C4-2B (cell line): ENCODE results near the gene UNC93B1.
"Not testable (repeated sequence)": the region's sequence is repeated elsewhere in the genome, so short reads cannot be mapped to it uniquely, and the experiment has no call there.

Experiments used
- H3K27ac ChIP-seq: fragments of 450-650 bp; 2 replicates; pipeline ENCODE4 v1.5.1; 2017
- ZFX ChIP-seq: fragments of 450-650 bp; IDR thresholded peaks from 2 replicates; pipeline ENCODE4 v1.6.1; 2017
- TF ChIP-seq, protein P1 (sequence below): fragments of 450-650 bp; conservative IDR thresholded peaks from 2 replicates; pipeline ENCODE4 v1.5.1; 2017; ENCODE audit warnings: mild to moderate bottlenecking

UNC93B1 gene

DNA sequence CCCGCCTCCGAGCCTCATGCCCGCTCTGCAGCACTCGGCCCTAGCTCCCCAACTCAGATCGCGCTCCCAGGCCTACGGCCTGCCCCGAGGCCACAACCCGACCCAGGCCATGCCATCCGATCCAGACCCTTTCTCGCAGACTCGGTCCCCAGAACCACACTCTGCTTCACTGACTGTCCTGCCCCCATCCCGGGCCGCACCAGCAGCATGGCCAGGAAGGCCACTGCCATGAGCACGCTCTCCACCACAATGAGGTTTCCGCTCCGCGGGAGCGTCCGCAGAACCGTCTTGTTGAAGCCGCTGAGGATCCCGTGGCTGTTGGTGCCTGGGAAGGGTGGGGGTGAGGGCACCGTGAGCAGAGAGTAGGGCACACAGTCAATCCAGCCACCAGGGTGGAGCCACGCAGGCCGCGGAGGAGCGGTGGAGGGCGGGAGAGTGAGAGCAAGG, 6.4 kb downstream of the UNC93B1 start:
- TF ChIP-seq ZFX: no peak
- TF ChIP-seq, protein P1, sequence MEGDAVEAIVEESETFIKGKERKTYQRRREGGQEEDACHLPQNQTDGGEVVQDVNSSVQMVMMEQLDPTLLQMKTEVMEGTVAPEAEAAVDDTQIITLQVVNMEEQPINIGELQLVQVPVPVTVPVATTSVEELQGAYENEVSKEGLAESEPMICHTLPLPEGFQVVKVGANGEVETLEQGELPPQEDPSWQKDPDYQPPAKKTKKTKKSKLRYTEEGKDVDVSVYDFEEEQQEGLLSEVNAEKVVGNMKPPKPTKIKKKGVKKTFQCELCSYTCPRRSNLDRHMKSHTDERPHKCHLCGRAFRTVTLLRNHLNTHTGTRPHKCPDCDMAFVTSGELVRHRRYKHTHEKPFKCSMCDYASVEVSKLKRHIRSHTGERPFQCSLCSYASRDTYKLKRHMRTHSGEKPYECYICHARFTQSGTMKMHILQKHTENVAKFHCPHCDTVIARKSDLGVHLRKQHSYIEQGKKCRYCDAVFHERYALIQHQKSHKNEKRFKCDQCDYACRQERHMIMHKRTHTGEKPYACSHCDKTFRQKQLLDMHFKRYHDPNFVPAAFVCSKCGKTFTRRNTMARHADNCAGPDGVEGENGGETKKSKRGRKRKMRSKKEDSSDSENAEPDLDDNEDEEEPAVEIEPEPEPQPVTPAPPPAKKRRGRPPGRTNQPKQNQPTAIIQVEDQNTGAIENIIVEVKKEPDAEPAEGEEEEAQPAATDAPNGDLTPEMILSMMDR: no peak

DNA sequence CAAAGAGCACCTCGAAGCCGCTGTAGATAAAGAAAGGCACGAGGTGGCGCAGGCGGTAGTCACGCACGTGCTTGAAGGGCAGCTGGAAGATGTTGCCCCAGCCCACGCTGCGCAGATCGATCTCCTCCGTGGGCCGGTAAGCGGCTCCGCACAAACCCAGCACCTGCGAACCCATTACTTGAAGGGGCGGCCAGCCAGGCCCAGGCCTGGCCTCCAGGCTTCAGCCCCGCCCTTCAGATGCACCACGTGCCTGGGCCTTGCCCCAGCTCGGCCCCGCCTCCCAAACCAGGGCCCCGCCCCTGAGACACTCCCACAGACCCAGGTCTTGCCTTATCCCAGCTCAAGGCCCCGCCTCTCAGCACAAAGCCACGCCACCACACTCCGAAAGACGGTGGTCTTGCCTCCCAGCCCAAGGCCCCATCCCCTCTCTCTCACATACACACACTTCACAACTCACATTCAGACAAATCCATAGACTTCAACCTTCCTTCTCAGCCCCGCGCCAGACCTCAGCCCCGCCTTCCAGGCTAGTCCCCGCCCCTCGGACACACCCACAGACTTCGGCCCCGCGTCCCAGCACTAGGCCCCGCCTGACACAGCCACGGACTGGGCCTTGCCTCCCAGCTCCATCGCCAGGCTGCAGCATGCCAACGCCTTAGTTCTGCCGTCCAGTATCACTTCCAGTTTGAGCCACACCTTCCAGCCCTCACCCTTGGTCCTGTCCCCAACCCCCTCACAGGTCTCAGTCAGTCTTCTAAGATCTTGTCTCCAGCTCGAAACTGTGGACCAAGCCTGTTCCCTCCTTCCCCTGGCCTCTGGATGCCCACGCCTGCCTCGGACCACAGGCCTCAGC, 7.0 kb downstream of the UNC93B1 start:
- TF ChIP-seq, protein P1: no peak
- no peak for TF ChIP-seq ZFX
- no peak overlapping the region for H3K27ac ChIP-seq

More for the DNA sequence above, 6.4 kb downstream of the UNC93B1 start:
- no peak overlapping the region for H3K27ac ChIP-seq

DNA sequence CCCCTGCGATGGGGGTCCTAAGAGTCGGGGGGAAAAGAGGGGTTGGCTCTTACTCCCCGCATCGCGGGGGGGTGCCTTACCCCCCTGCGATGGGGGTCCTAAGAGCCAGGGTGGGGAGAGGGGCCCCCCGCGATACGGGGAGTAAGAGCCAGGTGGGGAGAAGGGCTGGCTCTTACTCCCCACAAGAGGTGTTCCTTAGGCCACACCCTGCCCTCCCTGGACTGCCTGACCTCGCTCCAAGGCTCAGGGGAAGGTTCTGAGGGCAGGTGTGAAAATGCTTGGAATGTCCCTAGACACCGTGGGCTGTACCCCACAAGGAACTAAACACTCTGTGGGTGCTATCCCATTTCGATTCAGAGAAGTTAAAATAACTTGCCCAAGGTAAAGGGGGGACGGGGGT, 7.8 kb downstream of the UNC93B1 start:
- TF ChIP-seq, protein P1: no peak
- TF ChIP-seq ZFX: no peak
- no peak overlapping the region for H3K27ac ChIP-seq

DNA sequence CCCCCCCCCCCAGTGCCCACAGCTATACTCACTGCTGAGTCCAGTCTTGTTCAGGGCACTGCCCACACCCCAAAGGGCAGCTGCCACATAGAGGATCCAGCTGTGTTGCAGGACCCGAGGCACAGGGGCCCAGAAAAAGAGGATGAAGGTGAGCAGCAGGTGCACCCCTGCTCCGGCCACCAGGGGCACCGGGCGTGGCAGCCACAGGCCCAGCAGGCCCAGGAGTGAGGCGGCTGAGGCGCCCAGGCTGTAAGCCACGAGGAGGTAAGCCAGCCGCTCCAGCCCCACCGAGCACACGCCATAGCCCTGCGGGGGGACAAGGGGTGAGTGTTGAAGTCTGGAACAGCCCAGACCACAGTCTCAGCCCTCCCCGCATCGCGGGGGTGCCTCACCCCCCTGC, 8.3 kb downstream of the UNC93B1 start:
- not testable (repeated sequence) for H3K27ac ChIP-seq

DNA sequence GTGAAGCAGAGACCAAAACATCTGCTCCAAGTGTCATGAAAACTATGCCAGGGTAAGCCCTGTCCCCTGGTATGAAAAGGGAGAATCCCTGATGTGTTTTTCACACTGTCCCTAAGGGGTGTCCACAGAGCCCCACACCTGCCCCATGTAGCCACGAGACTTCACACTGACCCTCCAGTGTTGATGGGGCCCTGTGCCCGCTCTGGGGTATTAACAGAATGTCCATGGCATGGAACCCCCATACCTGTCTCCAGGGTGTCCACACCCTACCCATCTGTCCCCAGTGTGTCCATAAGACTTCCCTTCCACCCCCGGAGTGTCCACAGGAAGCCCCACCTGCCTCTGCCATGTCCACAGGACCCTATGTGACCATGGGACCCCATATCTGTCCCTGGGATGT, 8.8 kb downstream of the UNC93B1 start:
- not testable (repeated sequence) for H3K27ac ChIP-seq

DNA sequence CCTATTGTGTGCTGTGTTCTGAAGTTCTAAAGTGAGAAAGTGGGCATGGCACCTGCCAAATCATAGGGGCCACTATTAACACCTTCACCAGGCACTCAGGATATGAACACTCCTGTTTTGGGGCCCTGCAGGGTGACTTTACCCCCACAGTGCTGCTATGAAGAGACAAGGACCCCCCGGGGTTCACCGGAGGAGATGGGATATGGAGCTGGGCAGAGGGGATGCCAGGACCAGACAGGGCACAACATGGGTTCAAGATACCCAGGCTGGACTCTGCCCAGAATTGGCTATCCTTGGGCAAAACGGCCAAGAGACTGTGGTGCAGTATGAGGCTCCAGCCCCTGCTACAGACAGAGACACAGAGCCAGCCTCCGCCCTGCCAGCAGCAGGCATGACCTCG, 9.5 kb downstream of the UNC93B1 start:
- not testable (repeated sequence) for H3K27ac ChIP-seq

DNA sequence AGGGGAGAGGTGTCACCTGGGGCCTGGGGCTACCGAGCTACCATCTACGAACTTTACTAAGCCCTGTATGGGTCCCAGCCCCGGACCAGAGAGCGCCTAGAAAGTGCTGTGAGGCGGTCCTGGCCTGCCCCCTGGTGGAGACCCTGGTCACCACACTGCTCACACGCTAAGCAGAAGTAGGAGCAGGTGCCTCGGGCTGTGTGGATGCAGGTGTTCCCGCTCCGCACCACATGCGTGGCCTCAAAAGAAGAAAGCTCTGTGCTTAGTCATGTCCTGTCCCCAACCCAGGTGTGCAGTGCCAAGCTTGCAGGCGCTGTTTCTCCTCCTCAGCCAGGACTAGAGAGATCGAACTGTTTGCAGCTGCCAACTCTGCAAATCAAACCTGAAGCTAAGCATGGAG, 10.1 kb downstream of the UNC93B1 start:
- H3K27ac ChIP-seq: not testable (repeated sequence)
- TF ChIP-seq, protein P1: peak; percentile 80

DNA sequence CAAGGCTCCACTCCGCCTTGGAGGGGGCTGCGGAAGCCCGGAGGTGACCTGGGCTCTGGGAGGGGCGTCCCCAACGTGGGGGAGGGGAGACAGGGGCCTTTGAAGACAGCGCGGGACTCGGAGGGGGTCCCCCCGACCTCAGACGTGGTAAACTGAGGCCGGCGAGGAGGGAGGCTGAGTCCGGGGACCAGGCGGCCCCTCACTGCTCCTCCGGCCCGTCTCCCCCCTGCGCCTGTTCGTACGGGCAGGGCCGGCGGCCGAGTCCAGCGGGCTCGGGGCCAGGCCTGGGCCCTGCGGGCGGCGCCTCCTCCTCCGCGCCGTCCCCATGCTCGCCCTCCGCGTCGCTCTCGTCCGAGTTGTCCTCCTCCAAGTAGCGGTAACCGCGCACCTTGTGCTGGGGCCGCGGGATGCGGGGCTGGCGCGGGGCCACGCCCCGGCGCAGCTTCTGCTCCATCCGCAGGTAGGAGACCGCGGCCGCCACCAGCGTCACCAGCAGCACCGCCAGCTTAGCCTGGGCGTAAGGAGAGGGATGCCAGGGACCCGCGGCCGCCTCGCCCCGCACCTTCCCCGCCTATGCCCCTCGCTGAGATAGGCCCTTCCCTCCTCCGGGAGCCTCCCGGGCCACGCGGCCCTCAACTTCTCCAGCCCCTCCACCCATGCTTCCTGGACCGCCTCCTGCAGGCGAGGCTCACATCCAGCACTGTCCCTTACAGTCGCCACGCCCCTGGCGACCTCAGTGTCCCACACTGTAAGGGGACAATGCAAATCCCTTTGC, 12.4 kb downstream of the UNC93B1 start:
- H3K27ac ChIP-seq: not testable (repeated sequence)

DNA sequence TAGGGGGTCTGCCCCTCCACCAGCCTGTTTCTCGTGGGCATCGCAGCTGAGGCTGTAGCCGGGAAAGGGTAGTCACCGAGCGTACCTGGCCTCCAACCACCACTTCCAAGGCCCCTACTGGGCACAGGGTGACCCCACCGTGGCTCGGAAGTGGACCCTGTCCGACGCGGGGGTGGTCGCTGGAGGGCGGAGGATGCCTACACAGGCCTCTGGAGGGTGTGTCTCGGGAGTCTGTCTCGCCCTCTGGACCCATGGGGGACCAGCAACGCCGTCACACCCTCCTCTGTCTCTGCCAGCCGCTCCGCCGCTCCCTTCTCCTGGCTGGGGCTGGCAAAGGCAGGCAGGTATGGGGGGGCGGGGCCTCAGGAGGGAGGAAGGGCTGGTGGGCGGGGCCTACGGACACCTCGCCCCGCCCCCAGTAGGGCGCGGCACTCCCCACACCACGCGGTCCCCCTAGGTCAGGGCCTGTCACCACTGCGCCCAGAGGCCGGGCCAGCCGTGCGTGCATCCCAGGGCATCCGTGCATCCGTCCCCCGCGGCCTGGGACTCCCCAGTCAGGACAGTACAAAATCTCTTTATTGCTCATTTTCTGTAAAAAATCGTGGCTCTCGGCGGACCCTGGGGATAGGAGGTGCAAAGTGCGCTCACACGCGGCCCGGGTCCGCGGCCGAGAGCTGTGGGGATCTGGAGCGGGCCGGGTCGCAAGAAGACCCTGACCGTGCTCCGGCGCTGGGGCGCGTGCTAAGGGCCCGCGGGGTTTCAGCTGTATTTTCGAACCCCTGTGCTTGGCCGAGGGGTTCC, 13.2 kb downstream of the UNC93B1 start:
- H3K27ac ChIP-seq: not testable (repeated sequence)

DNA sequence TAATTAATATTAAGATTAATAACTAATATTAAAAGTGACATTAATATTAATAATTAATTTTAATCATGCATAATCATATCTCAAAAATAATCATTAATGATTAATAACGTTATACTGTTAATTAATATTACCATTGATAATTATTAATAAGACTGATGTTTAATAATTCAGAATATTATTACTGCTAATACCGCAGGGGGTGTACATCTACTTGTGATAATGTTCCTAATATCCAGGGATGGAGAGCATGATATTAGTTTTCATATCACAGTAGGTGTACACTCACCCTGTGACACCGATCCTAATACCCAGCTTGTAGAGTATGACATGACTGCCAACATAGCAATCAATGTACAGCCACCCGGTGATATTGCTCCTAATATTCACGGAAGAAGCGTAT, 18.6 kb downstream of the UNC93B1 start:
- not testable (repeated sequence) for H3K27ac ChIP-seq
